GM12878 (cell line): ENCODE measurements around the gene DSTN. TPM values are rescaled to one million over a fixed set of nuclear protein-coding genes. Genes with fewer than 3 reads are reported as not detected.

Source experiments
- ATAC-seq: fragments of 200-7000 bp; cut with Tn5 transposase; 3 replicates; pipeline ENCODE4 v1.9.1; 2020; ENCODE audit warnings: mild to moderate bottlenecking, moderate library complexity
- BruUV-seq: library from RNA; stranded (reverse); fragments of 400-500 nt; replicated peaks from 2 replicates; lab custom pipeline; 2021; lab: Mats Ljungman, UMichigan
- CTCF ChIA-PET: fragments of 300-600 bp; sonication (Branson Sonifier 250); formaldehyde crosslinking; extraction: SDS; loops from one replicate; lab custom pipeline; 2021; ENCODE audit warnings: inconsistent platforms; lab: Yijun Ruan, JAX
- POLR2A ChIA-PET: fragments of 350-600 bp; formaldehyde crosslinking; extraction: SDS; loops from one replicate; lab custom pipeline; 2021; ENCODE audit warnings: inconsistent platforms; lab: Charles Lee
- RAD21 ChIA-PET: fragments of 300-600 bp; sonication (Branson Sonifier 250); formaldehyde crosslinking; loops from one replicate; lab custom pipeline; 2023; ENCODE audit warnings: antibody characterized with exemption; ENCODE audit not compliant: unreplicated experiment; lab: Charles Lee
- SMC1A ChIA-PET: fragments of 300-600 bp; sonication (Branson Sonifier 250); formaldehyde crosslinking; loops from one replicate; lab custom pipeline; 2023; ENCODE audit not compliant: unreplicated experiment, uncharacterized antibody; lab: Charles Lee
- DNase-seq: peaks from one replicate; pipeline ENCODE4 v3.0.0-alpha.2; 2011; ENCODE audit warnings: low read depth, low spot score
- FAIRE-seq: peaks from 3 replicates; lab custom pipeline; 2011; peaks lifted over from hg19 to GRCh38; lab: Jason Lieb, UNC
- H2AFZ ChIP-seq: 2 replicates; pipeline ENCODE4 v1.6.0; 2011; ENCODE audit warnings: low read depth, low read length, control low read depth; ENCODE audit not compliant: control insufficient read depth
- H3K27ac ChIP-seq: 2 replicates; pipeline ENCODE4 v1.5.1; 2011; ENCODE audit warnings: control low read depth; ENCODE audit not compliant: control insufficient read depth, insufficient read depth
- H3K27me3 ChIP-seq, 2 experiments: replicated peaks in 1 of 2; 2 replicates each; pipeline versions ENCODE4 v1.6.0 to v1.6.1; 2011; ENCODE audit warnings: low read length in 1 of 2; ENCODE audit not compliant: control insufficient read depth in 2 of 2, insufficient read depth in 2 of 2
- H3K36me3 ChIP-seq, 2 experiments: 2 replicates each; pipeline ENCODE4 v1.5.1; 2011; ENCODE audit warnings: low read length in 1 of 2; ENCODE audit not compliant: control insufficient read depth in 2 of 2, insufficient read depth in 2 of 2
- H3K4me1 ChIP-seq: 2 replicates; pipeline ENCODE4 v1.6.1; 2011; ENCODE audit warnings: mild to moderate bottlenecking, low read length, moderate library complexity, mixed read lengths; ENCODE audit not compliant: control insufficient read depth, insufficient read depth
- H3K4me2 ChIP-seq: 2 replicates; pipeline ENCODE4 v1.6.0; 2011; ENCODE audit warnings: control low read depth; ENCODE audit not compliant: control insufficient read depth, insufficient read depth
- H3K4me3 ChIP-seq: fragments of 200-600 bp; sonication (generic); 2 replicates; pipeline ENCODE4 v1.5.1; 2016
- H3K79me2 ChIP-seq: 2 replicates; pipeline ENCODE4 v1.6.0; 2011; ENCODE audit warnings: low read length; ENCODE audit not compliant: control insufficient read depth, insufficient read depth
- H3K9ac ChIP-seq: 2 replicates; pipeline ENCODE4 v1.8.0; 2011; ENCODE audit warnings: low read length, control low read depth, mixed read lengths; ENCODE audit not compliant: control insufficient read depth, insufficient read depth
- H3K9me3 ChIP-seq: replicated peaks from 3 replicates; pipeline ENCODE4 v1.5.1; 2011; ENCODE audit warnings: mild to moderate bottlenecking, low read length; ENCODE audit not compliant: control insufficient read depth, insufficient read depth
- H4K20me1 ChIP-seq: 2 replicates; pipeline ENCODE4 v1.6.0; 2011; ENCODE audit not compliant: control insufficient read depth, insufficient read depth
- CEBPB ChIP-seq, 2 experiments: fragments of 150-350 bp in 1 of 2; IDR thresholded peaks; 2 replicates each; pipeline ENCODE4 v1.6.1; 2012 to 2014; ENCODE audit warnings: low read depth in 2 of 2, low read length in 2 of 2, borderline replicate concordance in 1 of 2, inconsistent platforms in 1 of 2
- ESRRA ChIP-seq: IDR thresholded peaks from 2 replicates; pipeline ENCODE4 v1.6.1; 2012; ENCODE audit warnings: mild to moderate bottlenecking, low read length, improper control_type of control experiment
- IKZF1 ChIP-seq: fragments of 450-650 bp; conservative IDR thresholded peaks from 2 replicates; pipeline ENCODE4 v1.6.1; 2017; ENCODE audit warnings: antibody characterized with exemption, mild to moderate bottlenecking
- NFIC ChIP-seq: IDR thresholded peaks from 2 replicates; pipeline ENCODE4 v1.6.1; 2012; ENCODE audit warnings: low read depth, mild to moderate bottlenecking, inconsistent platforms, low read length, moderate library complexity
- RUNX3 ChIP-seq: IDR thresholded peaks from 2 replicates; pipeline ENCODE4 v1.6.1; 2012; ENCODE audit warnings: low read length, inconsistent platforms
- SIX5 ChIP-seq: IDR thresholded peaks from 2 replicates; pipeline ENCODE4 v1.6.1; 2011; ENCODE audit warnings: mild to moderate bottlenecking, low read depth, low read length, moderate library complexity; ENCODE audit not compliant: severe bottlenecking
- SRF ChIP-seq, 2 experiments: IDR thresholded peaks; 2 replicates each; pipeline ENCODE4 v1.6.1; 2011; ENCODE audit warnings: low read depth in 2 of 2, low read length in 2 of 2, mild to moderate bottlenecking in 1 of 2, moderate library complexity in 1 of 2
- STAT3 ChIP-seq: IDR thresholded peaks from 2 replicates; pipeline ENCODE4 v1.6.1; 2011; ENCODE audit warnings: low read depth, low read length, improper control_type of control experiment
- TCF3 ChIP-seq: IDR thresholded peaks from 2 replicates; pipeline ENCODE4 v1.6.1; 2012; ENCODE audit warnings: low read depth, mild to moderate bottlenecking, low read length, borderline replicate concordance; ENCODE audit not compliant: insufficient read depth
- ZBTB4 ChIP-seq: fragments of 450-650 bp; formaldehyde crosslinking; IDR thresholded peaks from 2 replicates; pipeline ENCODE4 v1.4.0; 2022; ENCODE audit warnings: mild to moderate bottlenecking, moderate library complexity
- WGBS: methylation state at CpG from one replicate; pipeline ENCODE4 v1.1.6; 2016; ENCODE audit warnings: low lambda C conversion rate; ENCODE audit not compliant: insufficient replicate concordance, insufficient coverage; ENCODE audit errors: missing lambda C conversion rate; 5-methylcytosine and 5-hydroxymethylcytosine counted together
- in situ Hi-C: fragments of 300-500 bp; cut with MboI; formaldehyde crosslinking; loops from 9 replicates; pipeline ENCODE4 v1.14.3; 2018; ENCODE audit warnings: mixed read lengths
- intact Hi-C: fragments of 100-400 bp; cut with micrococcal nuclease; formaldehyde crosslinking; loops from one replicate; pipeline ENCODE4 v1.14.2; 2022; ENCODE audit not compliant: unreplicated experiment
- polyA plus RNA-seq, 11 experiments: library from polyadenylated mRNA; depleted of rRNA in 4 of 11; unstranded in 6 of 11; stranded (reverse) in 5 of 11; fragments of >200 nt; fragmentation: Nextera tagmentation in 4 of 11; fragmentation: Illumina TruSeq in 1 of 11; extraction: Ambion mirVana in 4 of 11; extraction: Trizol in 1 of 11; gene quantifications; 1 replicate in 1 of 11; 2 replicates in 10 of 11; pipeline versions ENCODE4 v1.2.1 to v1.2.3, GENCODE V29; 2011 to 2016; ENCODE audit warnings: inconsistent platforms in 2 of 11, missing spikeins in 2 of 11, low read depth in 1 of 11
- total RNA-seq, 4 experiments: library from RNA; depleted of rRNA in 3 of 4; stranded (reverse); fragments of >200 nt in 3 of 4; fragmentation: Illumina TruSeq in 1 of 4; extraction: Trizol in 1 of 4; gene quantifications; 2 replicates each; pipeline versions ENCODE4 v1.2.1 to v1.2.3, GENCODE V29; 2013 to 2021
- TF ChIP-seq, protein P1 (sequence below): fragments of 450-650 bp; IDR thresholded peaks from 2 replicates; pipeline ENCODE4 v1.6.1; 2017; ENCODE audit warnings: borderline replicate concordance

The DSTN gene
- total and polyA plus RNA-seq, 10 of the 15 experiments (the other 5 are each of a cell fraction or from before 2014, with no cell fraction given), result 26.7 to 137 (median 40.8) TPM

- intact Hi-C loops (no loop called here), in situ Hi-C loops (no loop called here)
- ChIA-PET SMC1A (interaction anchor here (0.7 to 1.1 kb wide), 2 partner anchors 64 to 113 kb away, joined by 3 read pairs; partner anchors contain the start of gene RRBP1), CTCF (interaction anchor here (2.9 kb wide), 2 partner anchors 114 to 370 kb away, joined by 8 to 16 read pairs; partner anchors contain the start of gene RRBP1), RAD21 (interaction anchor here (0.7 to 2.4 kb wide), 3 partner anchors 21 to 112 kb away, joined by 3 to 18 read pairs (median 4); partner anchors contain the start of gene RRBP1), POLR2A (no interaction called here)
- peaks cover 4% of the 10 kb centered on the region for H3K4me1 ChIP-seq
- no peaks in the 10 kb centered on the region for H3K27me3 ChIP-seq
- WGBS, result 19% methylated on average over 24 of the region's 38 CpGs
- peak overlapping the region; percentile 56; the same call in 1 of the 2 replicates for H3K4me3 ChIP-seq
- no peak for TF ChIP-seq NFIC
- TF ChIP-seq RUNX3, result no peak
- peak in 1 of 2 experiments; percentile 47; a peak in 1 of 4 replicates for TF ChIP-seq SRF (IDR thresholded peaks at IDR 0.05; ENCODE audit: low read depth in 2 of 2, low read length in 2 of 2)
- no peak for TF ChIP-seq ESRRA
- TF ChIP-seq SIX5, result no peak
- TF ChIP-seq CEBPB (IDR thresholded peaks at IDR 0.05; ENCODE audit: borderline replicate concordance in 1 of 2, low read depth in 2 of 2, low read length in 2 of 2), result no peak
- TF ChIP-seq IKZF1, result peak; percentile 19; the same call in 1 of the 2 replicates
- no peak for TF ChIP-seq TCF3
- TF ChIP-seq ZBTB4 (CRISPR knock-in tag), result no peak
- no peak for TF ChIP-seq STAT3
- TF ChIP-seq, protein P1, sequence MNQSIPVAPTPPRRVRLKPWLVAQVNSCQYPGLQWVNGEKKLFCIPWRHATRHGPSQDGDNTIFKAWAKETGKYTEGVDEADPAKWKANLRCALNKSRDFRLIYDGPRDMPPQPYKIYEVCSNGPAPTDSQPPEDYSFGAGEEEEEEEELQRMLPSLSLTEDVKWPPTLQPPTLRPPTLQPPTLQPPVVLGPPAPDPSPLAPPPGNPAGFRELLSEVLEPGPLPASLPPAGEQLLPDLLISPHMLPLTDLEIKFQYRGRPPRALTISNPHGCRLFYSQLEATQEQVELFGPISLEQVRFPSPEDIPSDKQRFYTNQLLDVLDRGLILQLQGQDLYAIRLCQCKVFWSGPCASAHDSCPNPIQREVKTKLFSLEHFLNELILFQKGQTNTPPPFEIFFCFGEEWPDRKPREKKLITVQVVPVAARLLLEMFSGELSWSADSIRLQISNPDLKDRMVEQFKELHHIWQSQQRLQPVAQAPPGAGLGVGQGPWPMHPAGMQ, result no peak
- H3K36me3 ChIP-seq, result no peaks in the 10 kb centered on the region
- DNase-seq (no peak), FAIRE-seq (no peak), ATAC-seq (no peak)
- H2AFZ ChIP-seq, result peak overlapping the region; percentile 45
- H3K27ac ChIP-seq, result no peak overlapping the region
- no peaks in the 10 kb centered on the region for H4K20me1 ChIP-seq
- H3K79me2 ChIP-seq, result peaks cover 11% of the 10 kb centered on the region
- peak overlapping the region; percentile 22; the same call in 1 of the 2 replicates for H3K9ac ChIP-seq
- BruUV-seq, result no TSS peak
- H3K9me3 ChIP-seq, result no peaks in the 10 kb centered on the region
- peak overlapping the region; percentile 77; the same call in 1 of the 2 replicates for H3K4me2 ChIP-seq
These were observed 828 bp upstream of the DSTN start for GRCh38 chr20:17568972-17569521.
